Measurements from ENCODE around the gene NRG3.

NRG3 gene

GRCh38 chr10:82496114-82496513, 621.1 kb downstream of the NRG3 start:
- no peak for DNase-seq (ENCODE audit: low read depth)
- H3K4me3 ChIP-seq (ENCODE audit: low read depth, low read length): no peak overlapping the region
- TF ChIP-seq, protein P1, sequence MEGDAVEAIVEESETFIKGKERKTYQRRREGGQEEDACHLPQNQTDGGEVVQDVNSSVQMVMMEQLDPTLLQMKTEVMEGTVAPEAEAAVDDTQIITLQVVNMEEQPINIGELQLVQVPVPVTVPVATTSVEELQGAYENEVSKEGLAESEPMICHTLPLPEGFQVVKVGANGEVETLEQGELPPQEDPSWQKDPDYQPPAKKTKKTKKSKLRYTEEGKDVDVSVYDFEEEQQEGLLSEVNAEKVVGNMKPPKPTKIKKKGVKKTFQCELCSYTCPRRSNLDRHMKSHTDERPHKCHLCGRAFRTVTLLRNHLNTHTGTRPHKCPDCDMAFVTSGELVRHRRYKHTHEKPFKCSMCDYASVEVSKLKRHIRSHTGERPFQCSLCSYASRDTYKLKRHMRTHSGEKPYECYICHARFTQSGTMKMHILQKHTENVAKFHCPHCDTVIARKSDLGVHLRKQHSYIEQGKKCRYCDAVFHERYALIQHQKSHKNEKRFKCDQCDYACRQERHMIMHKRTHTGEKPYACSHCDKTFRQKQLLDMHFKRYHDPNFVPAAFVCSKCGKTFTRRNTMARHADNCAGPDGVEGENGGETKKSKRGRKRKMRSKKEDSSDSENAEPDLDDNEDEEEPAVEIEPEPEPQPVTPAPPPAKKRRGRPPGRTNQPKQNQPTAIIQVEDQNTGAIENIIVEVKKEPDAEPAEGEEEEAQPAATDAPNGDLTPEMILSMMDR (IDR thresholded peaks at IDR 0.05; ENCODE audit: insufficient read depth, low read depth, low read length, missing control alignments): no peak

DNA sequence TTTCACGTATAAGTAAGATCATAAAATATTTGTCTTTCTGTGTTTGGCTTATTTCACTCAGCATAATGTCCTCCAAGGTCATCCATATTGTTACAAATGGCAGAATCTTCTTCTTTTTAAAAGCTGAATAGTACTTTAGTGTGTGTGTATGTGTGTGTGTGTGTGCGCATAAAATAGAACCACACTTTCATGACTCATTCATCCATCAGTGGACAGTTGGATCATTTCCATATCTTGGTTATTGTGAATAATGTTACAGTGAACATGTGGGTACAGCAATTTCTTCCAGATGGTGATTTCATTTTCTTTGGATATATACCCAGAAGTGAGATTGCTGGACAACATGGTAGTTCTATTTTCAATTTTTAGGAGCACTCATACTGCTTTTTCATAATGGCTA, 622.4 kb downstream of the NRG3 start:
- H3K4me3 ChIP-seq (ENCODE audit: low read depth, low read length): no peak overlapping the region
- DNase-seq (ENCODE audit: low read depth): no peak
- TF ChIP-seq, protein P1 (IDR thresholded peaks at IDR 0.05; ENCODE audit: insufficient read depth, low read depth, low read length, missing control alignments): no peak

DNA sequence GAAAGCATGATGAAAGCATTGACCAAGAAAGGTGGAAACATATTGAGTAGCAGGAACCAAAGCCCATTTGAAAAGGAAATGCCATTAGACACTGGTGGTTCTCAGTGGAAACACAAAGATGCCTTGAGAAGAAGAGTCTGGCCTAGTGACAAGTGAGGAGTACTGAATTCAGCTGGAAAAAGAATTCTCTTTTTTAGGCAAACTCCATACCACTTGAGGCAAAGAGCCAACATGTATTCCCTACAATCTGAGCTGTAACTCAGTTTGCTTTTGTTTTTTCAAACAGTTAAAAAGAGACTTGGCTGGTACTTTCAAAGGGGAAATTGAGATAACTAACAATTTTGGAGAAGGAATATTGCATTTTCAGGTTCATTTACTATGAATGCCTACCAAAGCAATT, 624.0 kb downstream of the NRG3 start:
- no peak overlapping the region for H3K4me3 ChIP-seq (ENCODE audit: low read depth, low read length)
- TF ChIP-seq, protein P1 (IDR thresholded peaks at IDR 0.05; ENCODE audit: insufficient read depth, low read depth, low read length, missing control alignments): no peak
- no peak for DNase-seq (ENCODE audit: low read depth)

DNA sequence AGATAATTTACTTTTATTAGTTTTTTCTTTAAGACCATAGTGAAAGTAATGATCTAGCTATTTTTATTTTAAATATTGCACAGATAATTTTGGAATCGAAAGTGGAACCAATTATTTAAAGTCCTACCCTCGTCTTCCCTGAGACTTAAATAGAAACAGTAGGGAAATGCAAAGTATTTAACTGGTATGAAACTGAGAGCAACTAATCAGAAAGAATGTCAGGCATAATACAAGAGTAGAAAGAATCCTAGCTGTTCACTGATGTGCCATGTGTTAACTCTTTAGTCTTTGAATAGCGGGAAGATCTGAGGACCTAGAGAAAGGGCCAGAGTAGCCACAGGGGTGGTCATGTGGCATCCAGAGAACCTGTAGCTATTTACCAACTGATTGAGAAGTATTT, 630.0 kb downstream of the NRG3 start:
- TF ChIP-seq, protein P1 (IDR thresholded peaks at IDR 0.05; ENCODE audit: insufficient read depth, low read depth, low read length, missing control alignments): no peak
- no peak overlapping the region for H3K4me3 ChIP-seq (ENCODE audit: low read depth, low read length)
- DNase-seq (ENCODE audit: low read depth): no peak

GRCh38 chr10:82506680-82507376, 631.8 kb downstream of the NRG3 start:
- TF ChIP-seq, protein P1 (IDR thresholded peaks at IDR 0.05; ENCODE audit: insufficient read depth, low read depth, low read length, missing control alignments): no peak
- no peak for DNase-seq (ENCODE audit: low read depth)
- no peak overlapping the region for H3K4me3 ChIP-seq (ENCODE audit: low read depth, low read length)

GRCh38 chr10:82515256-82515655, 640.3 kb downstream of the NRG3 start:
- DNase-seq (ENCODE audit: low read depth): no peak
- no peak overlapping the region for H3K4me3 ChIP-seq (ENCODE audit: low read depth, low read length)
- TF ChIP-seq, protein P1 (IDR thresholded peaks at IDR 0.05; ENCODE audit: insufficient read depth, low read depth, low read length, missing control alignments): no peak

DNA sequence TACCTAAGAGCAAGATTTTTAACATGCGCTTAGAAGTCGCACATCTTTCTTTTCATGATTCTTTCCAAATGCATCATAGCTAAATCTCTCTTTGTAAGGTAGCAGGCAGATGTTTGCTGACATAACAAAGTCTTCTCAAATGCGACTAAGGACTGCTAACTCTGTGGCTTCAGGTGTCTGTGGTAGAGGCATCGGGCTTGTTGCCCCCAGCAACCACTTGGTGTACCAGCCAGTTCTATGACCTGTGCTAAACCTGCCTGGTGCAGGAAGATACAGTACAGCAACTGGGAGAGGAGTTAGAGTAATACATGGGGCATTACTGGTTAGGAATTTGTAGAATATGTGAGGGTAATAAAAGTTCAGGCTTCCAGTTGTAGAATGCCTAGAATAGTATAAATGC, 654.1 kb downstream of the NRG3 start:
- H3K4me3 ChIP-seq (ENCODE audit: low read depth, low read length): no peak overlapping the region
- TF ChIP-seq, protein P1 (IDR thresholded peaks at IDR 0.05; ENCODE audit: insufficient read depth, low read depth, low read length, missing control alignments): no peak
- no peak for DNase-seq (ENCODE audit: low read depth)

Measured in GM12865 (cell line).